Stimulated activated CD4-positive, alpha-beta T cell treated with anti-CD3 and anti-CD28 coated beads, Interleukin-2, amount 100 ng/mL, for 48 hours (primary cell): Measurements from ENCODE around the gene AMPH.

Experiments
- DNase-seq, 2 donors: peaks; one replicate each; pipeline ENCODE4 v3.0.0-alpha.2; 2020

Gene AMPH

DNA sequence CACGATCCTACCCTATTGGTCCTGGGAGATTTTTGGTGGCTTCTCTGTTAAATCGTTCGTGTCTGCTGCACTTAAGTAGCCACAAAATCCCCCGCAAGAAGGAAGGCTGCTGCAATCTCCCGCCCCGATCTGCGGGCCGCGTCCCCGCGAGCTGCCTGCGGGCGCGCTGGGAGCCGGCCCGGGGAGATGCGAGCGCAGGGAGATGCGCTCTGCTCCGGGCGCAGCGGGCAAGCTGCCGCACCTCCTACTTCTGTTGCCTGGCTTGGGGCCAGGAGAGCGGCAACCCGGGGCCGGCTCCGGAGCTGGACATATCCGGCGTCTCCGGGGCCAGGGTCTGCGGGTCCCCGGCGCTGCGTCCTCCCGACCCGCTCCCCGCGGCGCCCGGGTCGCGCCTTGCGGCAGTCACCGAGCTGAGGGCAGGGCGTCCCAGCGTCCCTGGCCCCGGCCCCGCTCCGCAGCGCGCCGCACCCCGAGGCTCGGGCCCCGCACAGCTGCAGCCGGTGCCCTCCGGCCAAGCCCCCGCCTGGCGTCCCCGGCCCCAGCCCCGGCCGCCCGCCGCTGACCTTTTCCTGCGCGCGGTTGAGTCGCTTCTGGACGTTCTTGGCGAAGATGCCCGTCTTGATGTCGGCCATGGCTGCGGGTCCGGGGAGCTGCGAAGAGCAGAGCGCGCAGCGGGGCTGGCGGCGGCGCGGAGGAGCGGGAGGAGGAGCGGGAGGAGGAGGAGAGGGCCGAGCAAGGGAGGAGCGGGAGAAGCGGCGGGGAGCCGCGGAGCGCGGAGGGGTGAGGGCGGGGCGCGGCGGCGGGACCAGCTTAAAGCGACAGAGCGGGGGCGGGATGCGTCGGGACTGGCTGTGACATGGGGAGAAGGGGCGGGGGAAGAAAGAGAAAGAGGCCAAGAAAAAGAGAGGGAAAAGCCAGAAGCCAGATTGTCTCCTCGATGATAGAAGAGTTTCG, at the start of gene AMPH:
AMPH (minus strand) TSS at position 654 of the 954 bp plus-strand sequence; CDS start at position 632, 22 bp downstream.
- DNase-seq = peak; percentile 11 to 12

DNA sequence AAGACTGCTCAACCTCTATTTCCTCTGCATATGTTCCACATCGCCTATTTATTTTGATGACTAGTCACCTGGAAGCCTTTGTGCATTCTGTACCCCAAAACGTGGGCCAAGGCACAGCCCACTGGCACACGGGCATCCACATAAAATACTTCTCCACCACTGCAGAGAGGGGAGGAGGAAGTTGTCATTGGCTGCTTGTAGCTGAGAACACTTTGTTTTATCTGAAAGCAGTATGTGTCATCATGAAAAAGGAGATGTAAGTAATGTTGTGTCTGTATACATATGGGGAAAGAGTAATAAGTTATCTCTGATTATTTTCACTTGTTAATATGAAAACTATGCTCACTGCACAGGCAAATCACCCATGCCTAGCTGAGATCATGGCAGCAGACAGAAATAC, 48.2 kb upstream of the AMPH start:
- no peak for DNase-seq

- no peak for DNase-seq
Observed at GRCh38 chr7:38678698-38679054, 47.5 kb upstream of the AMPH start.

DNA sequence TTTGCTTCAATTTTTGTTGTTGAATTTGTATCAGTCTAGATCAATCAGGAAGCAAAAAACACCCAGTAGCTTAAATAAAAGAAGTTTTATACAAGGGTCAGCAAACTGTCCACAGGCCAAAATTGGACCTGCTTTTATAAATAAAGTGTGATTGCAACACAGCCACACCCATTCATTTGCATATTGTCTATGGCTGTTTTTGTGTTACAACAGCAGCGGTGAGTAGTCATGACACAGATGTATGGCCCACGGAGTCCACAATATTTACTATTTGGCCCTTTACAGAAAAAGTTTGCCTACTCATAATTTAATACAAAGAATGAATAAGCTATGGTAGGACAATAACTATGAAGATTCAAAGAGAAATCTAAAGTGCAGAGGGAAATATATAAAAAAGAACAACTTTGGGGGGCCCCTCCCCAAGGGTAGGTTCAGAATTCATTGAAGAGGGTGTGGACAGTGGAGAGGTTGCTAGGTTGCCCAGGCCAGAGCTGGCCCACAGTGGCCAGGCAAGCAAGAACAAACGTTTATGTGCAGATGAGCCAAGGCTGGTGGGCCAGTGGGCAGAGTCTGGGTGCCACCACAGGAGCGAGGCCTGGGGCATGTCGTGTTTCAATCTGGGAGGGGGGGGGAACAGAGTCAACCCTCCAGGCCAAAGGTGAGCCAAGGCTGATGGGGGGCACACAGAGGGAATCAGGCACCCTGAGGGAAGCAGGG, 47.0 kb upstream of the AMPH start:
- DNase-seq = no peak

- no peak for DNase-seq
Observed at GRCh38 chr7:38675494-38676106, 44.4 kb upstream of the AMPH start.

DNA sequence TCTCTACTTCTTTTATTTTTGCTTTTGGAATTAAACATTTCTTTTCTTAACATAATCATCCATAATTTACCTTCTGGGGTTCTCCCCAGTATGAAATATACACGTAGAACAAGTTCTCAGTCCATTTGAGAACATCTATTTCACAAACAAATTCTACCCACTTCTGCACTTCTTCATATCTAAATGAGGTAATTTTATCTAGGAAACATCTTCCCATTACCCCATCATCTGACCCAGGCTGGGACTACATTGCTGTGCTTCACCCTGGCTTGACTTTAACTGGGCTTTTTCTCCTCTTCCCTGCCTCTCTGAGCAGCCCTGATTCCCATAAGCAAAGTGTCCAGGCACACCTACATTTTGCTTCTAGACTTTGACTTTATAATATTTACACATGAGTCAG, 43.3 kb upstream of the AMPH start:
- DNase-seq = no peak

GRCh38 chr7:38673795-38674194, 42.6 kb upstream of the AMPH start:
- no peak for DNase-seq

DNA sequence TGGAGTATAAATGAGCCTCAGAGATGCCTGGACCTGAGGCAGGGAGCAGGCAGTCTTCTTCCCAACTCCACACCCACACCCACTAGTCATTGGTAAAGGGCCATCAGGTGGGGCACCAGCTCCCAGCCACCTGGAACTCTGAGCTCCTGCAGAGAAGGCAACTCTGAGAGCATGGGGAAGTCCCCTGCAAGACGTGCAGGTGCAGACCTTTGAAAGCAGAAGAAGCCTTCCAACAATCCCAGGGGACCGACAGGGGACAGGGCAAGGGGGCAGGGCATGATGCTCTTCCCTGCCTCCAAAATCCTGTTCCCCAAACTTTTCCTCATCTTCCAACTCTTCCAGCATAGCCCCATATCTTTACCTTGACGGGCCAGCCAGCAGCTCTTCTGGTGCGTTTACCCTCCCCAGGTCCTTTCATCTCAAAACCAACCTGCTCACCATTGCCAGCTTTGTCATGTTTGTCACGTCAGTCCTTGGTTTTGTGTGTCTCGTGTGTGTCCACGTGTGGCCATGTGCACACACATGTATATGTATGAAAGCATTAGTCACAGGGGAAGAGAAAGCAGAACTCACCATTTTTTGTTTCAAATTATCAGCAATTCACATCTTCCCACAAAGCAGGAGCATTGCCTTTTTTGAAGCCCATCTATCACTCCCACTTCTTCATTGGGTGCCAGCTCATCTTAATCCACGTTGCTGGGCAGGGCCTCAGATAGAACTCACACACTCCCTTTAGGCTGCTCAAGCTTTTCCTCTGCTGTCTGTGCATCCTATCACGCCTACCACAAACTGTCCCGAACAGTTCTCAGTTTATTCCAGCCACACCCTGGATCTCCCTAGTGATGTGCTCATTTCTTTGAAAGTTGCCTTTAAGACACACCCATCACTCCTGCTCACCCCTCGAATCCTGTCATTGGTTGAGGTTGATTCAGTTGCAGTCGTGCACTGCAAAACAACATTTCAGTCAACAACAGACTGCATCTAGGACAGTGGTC, 41.0 kb upstream of the AMPH start:
- no peak for DNase-seq

GRCh38 chr7:38669965-38670520, 38.9 kb upstream of the AMPH start:
- DNase-seq = no peak

DNA sequence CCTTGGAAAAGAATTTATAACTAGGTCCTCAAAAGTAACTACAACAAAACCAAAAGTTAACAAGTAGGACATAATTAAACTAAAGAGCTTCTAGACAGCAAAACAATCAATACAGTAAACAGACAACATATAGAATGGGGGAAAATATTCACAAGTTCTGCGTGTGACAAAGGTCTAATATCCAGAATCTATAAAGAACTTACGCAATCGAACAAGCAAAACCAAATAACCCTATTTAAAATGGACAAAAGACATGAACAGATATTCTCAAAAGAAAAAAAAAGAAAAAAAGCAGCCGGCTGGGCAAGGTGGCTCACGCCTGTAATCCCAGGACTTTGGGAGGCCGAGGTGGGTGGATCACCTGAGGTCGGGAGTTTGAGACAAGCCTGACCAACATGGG, 33.8 kb upstream of the AMPH start:
- DNase-seq = no peak

DNA sequence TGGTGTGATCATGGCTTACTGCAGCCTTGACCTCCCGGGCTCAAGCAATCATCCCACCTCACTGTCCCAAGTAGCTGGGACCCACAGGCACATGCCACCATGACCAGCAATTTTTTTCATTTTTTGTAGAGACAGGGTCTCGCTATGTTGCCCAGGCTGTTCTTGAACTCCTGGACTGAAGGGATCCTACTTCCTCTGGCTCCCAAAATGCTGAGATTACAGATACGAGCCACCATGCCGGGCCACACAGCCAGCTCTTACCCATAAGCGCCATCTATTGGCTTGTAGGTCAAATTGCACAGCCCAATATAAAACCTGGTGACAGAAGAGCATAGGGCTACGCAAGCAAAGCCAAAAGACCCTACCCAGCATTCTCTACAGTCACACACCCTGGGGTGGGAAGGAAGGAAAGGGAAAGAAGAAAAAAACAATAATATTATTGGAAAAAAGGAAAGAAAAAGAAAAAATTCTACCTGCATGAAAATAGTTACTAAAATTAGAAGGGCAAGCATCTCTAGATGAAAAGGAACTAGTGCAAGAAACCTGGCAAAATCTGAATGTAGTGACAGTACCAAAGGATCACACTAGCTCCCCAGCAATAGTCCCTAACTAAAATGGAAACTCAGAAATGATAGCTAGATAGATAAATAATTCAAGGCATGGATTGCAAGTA, 29.4 kb upstream of the AMPH start:
- peak in 1 of 2 donors; percentile 2 for DNase-seq

GRCh38 chr7:38659931-38660330, 28.8 kb upstream of the AMPH start:
- DNase-seq = no peak

DNA sequence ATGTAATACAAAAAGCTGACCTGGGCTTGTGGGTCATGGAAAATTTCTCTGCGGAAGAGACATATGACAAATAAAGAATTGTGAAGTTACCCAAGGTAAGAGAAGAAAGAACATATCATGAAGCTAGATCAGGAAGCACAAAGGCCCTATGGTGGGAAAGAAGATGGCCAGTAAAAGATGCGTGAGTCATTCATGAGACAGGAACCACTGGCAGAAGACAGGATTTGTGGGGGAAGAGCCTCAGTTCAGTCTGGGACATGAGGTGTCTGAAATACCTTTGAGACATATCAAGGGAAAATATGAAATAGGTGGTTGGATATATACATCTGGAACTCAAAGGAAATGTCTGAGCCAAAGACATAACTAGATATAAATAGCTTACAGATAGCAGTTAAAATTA, 27.7 kb upstream of the AMPH start:
- no peak for DNase-seq

- DNase-seq = no peak
Observed at GRCh38 chr7:38656968-38657367, 25.8 kb upstream of the AMPH start.

DNA sequence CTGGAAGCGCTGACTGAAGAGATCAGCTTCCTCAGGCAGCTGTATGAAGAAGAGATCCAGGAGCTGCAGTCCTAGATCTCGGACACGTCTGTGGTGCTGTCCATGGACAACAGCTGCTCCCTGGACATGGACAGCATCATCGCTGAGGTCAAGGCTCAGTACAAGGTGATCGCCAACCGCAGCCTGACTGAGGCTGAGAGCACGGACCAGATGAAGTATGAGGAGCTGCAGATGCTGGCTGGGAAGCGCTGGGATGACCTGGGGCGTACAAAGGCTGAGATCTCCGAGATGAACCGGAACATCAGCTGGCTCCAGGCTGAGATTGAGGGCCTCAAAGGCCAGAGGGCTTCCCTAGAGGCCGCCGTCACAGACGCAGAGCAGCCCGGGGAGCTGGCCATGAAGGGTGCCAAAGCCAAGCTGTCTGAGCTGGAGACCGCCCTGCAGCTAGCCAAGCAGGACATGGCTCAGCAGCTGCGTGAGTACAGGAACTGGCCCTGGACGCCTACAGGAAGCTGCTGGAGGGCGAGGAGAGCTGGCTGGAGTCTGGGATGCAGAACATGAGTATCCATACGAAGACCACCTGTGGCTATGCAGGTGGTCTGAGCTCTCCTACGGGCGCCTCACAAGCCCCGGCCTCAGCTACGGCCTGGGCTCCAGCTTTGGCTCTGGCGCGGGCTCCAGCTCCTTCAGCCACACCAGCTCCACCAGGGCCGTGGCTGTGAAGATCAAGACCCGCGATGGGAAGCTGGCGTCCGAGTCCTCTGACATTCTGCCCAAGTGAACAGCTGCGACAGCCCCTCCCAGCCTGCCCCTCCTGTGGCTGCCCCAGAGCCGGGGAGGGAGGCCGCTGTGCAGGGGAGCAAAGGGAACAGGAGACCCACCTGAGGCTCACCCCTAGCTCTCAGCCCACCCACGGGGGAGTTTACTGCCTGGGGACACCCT, 24.9 kb upstream of the AMPH start:
- no peak for DNase-seq

- DNase-seq = no peak
Observed at GRCh38 chr7:38637957-38638356, 6.8 kb upstream of the AMPH start.

- no peak for DNase-seq
Observed at GRCh38 chr7:38632411-38632810, 1.2 kb upstream of the AMPH start.

DNA sequence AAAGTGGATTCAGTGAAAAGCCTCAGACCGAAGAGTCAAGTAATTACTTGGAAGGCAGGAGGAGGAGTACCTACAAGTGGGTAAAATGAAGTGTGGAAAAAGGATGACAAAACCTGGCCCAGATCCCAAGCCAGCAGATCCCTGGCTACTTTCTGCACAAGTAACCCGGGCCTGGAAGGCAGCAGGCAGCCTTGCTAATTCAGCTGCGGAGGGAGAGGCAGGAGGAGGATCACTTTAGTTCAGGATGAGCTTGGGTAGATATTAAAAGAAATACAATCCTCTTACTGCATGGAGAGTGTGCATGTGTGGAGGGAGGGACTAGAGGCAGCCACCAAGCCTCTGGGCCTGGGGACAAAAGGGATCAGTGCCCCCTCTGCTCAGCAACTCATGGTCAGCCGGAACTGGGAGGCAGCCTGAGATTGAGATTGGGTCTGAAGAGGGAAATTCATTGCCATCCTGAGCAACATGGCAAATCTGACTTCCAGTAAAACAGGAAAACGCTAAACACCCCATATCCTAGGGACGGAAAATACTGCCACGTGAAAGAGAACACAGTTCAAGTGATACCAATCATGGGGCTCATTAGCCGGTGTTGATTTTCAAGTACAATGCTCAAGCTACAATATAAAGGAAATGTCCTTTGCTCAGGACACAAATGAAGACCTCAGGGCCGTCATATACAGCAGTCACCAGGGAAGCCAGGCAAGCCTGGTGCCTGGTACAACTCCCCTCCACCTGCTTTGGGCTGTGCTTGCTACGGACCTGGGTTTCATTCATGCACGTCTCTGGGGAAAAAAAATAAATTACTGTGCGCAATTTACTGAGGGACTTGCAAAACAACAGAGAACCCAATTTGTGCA, 1.3 kb downstream of the AMPH start:
- no peak for DNase-seq

DNA sequence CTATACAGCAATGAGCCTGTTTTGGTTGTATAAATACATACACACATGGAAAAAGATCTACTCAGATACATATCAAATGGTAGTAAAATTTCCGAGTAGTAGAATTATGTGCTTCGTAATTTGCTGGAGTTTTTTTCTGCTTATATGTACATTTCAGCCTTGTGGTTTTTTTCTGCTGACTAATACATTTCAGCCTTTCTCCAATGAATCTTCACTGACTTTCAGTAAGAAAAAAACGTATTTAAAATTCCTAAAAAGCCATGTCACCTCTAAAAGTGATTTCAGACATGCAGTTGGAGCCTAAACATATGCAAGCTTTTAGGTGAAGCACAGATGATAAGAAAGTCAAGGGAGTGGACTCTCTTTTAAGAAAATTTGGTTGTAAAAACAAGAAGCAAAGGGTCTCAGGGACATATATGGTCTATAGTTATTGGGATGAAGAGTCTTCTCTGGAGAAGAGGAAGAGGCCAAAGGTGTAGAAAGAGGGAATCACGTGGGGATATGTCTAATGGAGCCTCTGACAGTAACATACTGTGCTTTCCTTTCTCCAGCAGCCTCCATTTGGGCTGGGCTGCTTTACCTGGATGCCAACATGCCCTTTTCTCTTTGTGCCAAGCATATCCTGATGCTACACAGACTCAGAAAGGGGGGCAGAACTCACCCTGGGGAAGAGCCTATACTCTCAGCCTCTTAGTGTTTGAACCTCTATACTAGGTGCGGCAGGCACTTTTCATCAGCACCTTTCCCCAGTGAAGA, 2.4 kb downstream of the AMPH start:
- DNase-seq = no peak
